ENCODE data around the gene RB1. TPM values are rescaled to one million over a fixed set of nuclear protein-coding genes. Genes with fewer than 3 reads are reported as not detected.

Gene RB1
- total and polyA plus RNA-seq, 2 experiments from 2014 or later, result 19.5 to 22.3 TPM

GRCh38 chr13:48255090-48255489 is 48.5 kb upstream of the RB1 start:
- Histone ChIP-seq H3F3A (replicated peaks; ENCODE audit: low read depth) (no peaks in the 10 kb centered on the region), H3K36me3 (ENCODE audit: insufficient read depth) (peaks cover 25% of the 10 kb centered on the region; the same call in 1 of the 2 replicates), H2AFZ (no peak overlapping the region), H3K27ac (ENCODE audit: low read depth) (no peak overlapping the region), H3K4me2 (no peak overlapping the region), H4K20me1 (replicated peaks; ENCODE audit: insufficient read depth) (peaks cover 7% of the 10 kb centered on the region), H3K4me1 (ENCODE audit: insufficient read depth) (no peaks in the 10 kb centered on the region), H3K4me3 (no peak overlapping the region), H3K27me3 (ENCODE audit: insufficient read depth) (no peaks in the 10 kb centered on the region), H3K9me2 (ENCODE audit: insufficient read depth) (no peaks in the 10 kb centered on the region), H3K79me2 (replicated peaks; ENCODE audit: insufficient read depth) (peaks cover 30% of the 10 kb centered on the region)
- peaks cover 41% of the 10 kb centered on the region for H3K36me3 Mint-ChIP-seq (ENCODE audit: low read depth)
- no peak overlapping the region for H3K27ac Mint-ChIP-seq
- DNase-seq (ENCODE audit: low spot score) (no peak), ATAC-seq (no peak)
- no peak overlapping the region for H3K4me3 Mint-ChIP-seq
- peaks cover 3% of the 10 kb centered on the region; the same call in 1 of the 3 replicates for H3K4me1 Mint-ChIP-seq
- TF ChIP-seq ETS1 (IDR thresholded peaks at IDR 0.05), result no peak
- no peak for TF ChIP-seq ZNF114 (CRISPR knock-in tag; IDR thresholded peaks at IDR 0.05)
- no peak for TF ChIP-seq ZNF462 (CRISPR knock-in tag; IDR thresholded peaks at IDR 0.05)
- TF ChIP-seq, protein P1, sequence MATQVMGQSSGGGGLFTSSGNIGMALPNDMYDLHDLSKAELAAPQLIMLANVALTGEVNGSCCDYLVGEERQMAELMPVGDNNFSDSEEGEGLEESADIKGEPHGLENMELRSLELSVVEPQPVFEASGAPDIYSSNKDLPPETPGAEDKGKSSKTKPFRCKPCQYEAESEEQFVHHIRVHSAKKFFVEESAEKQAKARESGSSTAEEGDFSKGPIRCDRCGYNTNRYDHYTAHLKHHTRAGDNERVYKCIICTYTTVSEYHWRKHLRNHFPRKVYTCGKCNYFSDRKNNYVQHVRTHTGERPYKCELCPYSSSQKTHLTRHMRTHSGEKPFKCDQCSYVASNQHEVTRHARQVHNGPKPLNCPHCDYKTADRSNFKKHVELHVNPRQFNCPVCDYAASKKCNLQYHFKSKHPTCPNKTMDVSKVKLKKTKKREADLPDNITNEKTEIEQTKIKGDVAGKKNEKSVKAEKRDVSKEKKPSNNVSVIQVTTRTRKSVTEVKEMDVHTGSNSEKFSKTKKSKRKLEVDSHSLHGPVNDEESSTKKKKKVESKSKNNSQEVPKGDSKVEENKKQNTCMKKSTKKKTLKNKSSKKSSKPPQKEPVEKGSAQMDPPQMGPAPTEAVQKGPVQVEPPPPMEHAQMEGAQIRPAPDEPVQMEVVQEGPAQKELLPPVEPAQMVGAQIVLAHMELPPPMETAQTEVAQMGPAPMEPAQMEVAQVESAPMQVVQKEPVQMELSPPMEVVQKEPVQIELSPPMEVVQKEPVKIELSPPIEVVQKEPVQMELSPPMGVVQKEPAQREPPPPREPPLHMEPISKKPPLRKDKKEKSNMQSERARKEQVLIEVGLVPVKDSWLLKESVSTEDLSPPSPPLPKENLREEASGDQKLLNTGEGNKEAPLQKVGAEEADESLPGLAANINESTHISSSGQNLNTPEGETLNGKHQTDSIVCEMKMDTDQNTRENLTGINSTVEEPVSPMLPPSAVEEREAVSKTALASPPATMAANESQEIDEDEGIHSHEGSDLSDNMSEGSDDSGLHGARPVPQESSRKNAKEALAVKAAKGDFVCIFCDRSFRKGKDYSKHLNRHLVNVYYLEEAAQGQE (IDR thresholded peaks at IDR 0.05; ENCODE audit: unreplicated experiment), result no peak
- no peak for TF ChIP-seq STAT1 (IDR thresholded peaks at IDR 0.05; ENCODE audit: unreplicated experiment)
- TF ChIP-seq, protein P2, sequence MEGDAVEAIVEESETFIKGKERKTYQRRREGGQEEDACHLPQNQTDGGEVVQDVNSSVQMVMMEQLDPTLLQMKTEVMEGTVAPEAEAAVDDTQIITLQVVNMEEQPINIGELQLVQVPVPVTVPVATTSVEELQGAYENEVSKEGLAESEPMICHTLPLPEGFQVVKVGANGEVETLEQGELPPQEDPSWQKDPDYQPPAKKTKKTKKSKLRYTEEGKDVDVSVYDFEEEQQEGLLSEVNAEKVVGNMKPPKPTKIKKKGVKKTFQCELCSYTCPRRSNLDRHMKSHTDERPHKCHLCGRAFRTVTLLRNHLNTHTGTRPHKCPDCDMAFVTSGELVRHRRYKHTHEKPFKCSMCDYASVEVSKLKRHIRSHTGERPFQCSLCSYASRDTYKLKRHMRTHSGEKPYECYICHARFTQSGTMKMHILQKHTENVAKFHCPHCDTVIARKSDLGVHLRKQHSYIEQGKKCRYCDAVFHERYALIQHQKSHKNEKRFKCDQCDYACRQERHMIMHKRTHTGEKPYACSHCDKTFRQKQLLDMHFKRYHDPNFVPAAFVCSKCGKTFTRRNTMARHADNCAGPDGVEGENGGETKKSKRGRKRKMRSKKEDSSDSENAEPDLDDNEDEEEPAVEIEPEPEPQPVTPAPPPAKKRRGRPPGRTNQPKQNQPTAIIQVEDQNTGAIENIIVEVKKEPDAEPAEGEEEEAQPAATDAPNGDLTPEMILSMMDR (conservative IDR thresholded peaks at IDR 0.05; ENCODE audit: low read depth in 2 of 2), result no peak
- no peak for TF ChIP-seq NANOG (IDR thresholded peaks at IDR 0.05; ENCODE audit: borderline replicate concordance)
- no peak for TF ChIP-seq CREB1 (CRISPR knock-in tag; IDR thresholded peaks at IDR 0.05; ENCODE audit: low read depth)
- no peak for TF ChIP-seq EZH2 (IDR thresholded peaks at IDR 0.05; ENCODE audit: low read depth, unreplicated experiment)
- no peak for TF ChIP-seq EZH2phosphoT487 (IDR thresholded peaks at IDR 0.05; ENCODE audit: unreplicated experiment)
- no peak for TF ChIP-seq JUNB (IDR thresholded peaks at IDR 0.05; ENCODE audit: unreplicated experiment)
- no peak for TF ChIP-seq ZNF331 (CRISPR knock-in tag; IDR thresholded peaks at IDR 0.05; ENCODE audit: low read depth)
- no peak for TF ChIP-seq POLR2AphosphoS5 (IDR thresholded peaks at IDR 0.05; ENCODE audit: low read depth)
- H3K9me3 Mint-ChIP-seq, result no peaks in the 10 kb centered on the region; the same call in 2 of the 3 replicates
- H3K27me3 Mint-ChIP-seq (ENCODE audit: insufficient read depth, low read depth, poor library complexity), result no peaks in the 10 kb centered on the region

Measured in GM23338 (cell line).